CD4-positive, alpha-beta T cell treated with Interleukin-1 beta for 1 hour (primary cell): ENCODE measurements around the gene MED4.
A peak's percentile ranks its signal among the peaks of the same experiment; 100 is the strongest.
"Not testable (repeated sequence)": the region's sequence is repeated elsewhere in the genome, so short reads cannot be mapped to it uniquely, and the experiment has no call there.

Experiments used
- DNase-seq, 2 donors: peaks; one replicate each; pipeline ENCODE4 v3.0.0-alpha.2; 2020 to 2022

The MED4 gene

DNA sequence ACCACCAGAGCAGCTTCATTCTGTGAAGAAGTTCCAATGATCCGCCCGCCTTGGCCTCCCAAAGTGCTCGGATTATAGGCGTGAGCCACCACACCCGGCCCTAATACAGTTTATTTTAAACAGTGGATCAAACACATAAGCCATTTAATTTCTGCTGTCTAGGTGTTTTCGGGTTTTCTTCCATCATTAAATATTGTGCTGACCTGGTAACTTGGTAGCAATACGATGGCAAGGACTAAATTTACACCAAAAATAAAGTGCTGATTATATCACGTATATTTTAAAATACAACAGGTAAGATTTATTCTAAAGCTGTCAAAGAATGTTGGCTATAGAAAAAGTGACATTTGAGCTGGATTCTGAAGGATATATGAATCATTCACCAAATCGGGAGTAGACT, 1.3 kb downstream of the MED4 start:
- no peak for DNase-seq

DNA sequence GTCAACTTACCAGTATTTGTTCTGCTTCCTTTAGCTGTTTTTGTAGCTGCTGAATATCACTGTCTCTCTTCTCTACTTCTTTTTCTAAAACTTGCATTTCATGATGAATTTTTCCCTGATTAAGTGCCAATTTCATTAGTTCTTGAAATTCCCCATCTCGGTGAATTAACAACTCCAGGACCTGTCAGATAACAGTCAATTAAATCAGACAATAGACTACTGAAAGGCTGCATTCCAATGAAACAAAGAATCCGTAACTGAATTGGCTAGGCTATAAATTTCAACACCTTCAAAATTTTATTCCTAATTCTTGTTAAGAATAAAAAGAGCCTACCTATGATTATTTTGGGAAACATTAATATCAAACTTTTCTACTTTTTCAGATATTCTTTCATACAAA, 8.6 kb downstream of the MED4 start:
- DNase-seq, result no peak

DNA sequence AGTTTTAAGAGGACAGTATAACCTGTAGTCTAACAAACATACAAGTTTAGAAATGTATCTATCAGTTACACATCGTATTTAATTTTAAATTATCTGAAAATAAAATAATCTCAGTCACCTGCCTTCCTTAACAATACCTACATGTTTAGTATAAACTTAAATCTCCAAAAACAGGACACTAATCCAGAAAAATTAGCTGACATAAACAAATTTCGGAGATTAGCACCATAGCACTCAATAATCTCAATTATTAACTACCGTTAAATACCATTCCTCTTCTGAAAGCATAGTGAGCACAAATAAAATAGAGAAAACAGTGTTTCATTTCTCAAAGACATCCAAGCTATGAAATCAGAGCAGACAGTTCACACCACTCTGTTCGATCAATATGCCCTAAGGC, 13.2 kb downstream of the MED4 start:
- no peak for DNase-seq

DNA sequence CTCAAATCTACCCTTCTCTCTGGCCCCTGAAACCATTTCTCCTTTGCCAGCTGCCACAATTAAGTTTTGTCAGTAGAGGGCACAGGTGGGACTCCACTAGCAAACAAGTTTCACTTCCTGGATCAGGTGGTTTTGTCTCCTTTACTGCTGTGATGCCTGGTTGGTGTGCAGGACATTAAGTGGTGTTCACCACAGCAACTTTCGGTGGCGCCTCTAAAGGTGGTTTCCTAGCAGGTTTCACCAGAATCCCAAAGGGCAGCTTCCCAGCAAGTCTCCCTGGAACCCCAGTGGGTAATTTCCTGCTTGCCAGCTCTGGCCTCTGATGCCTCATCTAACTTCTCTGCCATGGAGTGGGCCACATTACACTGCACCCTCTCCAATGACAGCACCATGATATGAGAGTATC, 16.6 kb downstream of the MED4 start:
- peak; percentile 32 for DNase-seq

DNA sequence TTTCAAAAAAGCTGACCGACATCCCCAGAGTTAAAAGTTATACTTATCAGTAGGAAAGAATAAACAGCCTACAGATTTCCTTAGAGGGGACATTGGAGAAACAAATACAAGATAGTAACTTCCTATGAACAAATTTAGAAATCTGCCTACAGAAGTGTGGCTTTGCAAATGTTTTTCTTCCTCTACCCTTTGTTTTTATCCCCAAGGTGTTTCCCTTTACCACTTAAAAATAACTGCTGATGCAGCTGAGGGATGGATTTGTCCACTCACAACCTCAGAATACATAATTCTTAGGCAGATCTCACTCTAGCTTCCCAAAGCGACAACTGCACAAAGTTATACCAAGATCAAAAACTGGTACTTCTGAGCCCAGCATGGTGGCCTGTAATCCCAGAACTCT, 20.9 kb downstream of the MED4 start:
- no peak for DNase-seq

DNA sequence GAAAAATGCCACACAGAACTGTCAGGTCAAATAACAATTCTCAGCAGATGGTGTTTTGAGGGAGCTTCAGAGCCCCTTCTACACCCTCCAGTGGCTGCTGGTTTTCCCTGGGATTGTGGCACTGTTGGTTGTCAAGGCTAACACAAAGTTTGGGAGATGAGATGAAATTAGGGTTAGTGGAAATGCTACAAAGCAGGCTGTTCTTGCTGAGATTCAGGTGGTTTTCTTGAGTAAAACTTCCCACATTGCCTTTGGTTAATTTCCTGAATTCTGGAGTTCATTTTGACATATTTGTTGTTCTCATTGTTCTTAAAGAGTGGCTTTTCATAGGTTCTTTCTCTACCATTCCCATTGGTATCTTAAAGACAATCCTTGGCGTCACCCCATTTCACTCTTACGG, 22.1 kb downstream of the MED4 start:
- no peak for DNase-seq

DNA sequence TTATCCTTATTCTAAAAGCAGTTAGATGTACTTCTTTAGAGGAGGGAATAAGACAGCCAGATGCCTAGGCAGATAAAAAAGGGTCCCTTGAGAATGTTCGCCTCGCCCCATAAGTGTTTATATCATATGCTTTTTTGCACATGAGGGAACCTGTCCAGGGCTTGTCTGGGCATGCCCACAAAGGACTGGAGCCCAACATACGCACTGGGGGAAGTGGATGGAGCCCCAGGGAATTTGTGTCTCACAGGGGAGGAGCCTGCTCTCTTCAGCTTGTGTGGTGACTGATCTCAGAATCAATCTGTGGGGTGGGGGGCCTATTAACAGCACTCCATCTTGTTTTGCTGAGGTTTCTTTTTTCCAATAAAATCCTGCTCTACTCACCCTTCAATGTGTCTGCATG, 22.6 kb downstream of the MED4 start:
- no peak for DNase-seq

DNA sequence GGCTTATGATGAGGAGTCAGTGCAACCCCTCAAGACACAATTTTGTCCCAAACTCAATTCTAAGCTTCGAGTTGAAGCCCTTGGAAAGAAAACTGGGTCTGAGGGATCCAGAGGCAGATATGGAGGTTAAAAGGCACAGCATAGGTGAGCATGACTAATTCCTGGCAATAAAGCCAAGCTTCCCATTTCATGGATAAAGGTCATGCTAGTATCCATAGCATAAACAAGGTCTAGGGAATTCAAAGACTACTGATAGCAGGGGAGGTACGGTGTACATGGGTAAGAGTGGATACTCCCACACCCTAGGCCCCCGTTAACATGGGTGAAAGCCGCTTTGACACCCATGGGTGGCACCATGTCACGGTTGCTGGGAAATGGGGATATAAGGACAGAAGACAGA, 24.0 kb downstream of the MED4 start:
- no peak for DNase-seq

DNA sequence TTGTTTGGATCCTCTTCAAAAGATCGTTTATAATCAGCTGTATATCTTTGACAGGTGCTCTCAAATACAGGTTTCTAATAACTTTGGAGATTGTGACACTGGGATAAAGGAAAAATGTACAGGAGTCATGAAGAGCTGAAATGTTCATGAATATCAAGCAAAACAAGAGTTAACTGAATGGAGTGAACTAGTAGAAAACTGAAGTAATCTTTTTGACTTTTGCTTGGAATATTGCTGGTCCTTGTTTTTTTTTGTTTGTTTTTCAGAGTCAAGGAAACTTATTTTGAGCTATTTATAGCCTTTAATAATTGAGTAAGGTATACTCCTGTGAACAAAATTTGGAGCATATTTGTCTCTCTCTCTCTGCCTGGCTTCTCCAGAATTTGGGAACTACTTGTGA, 25.3 kb downstream of the MED4 start:
- DNase-seq, result no peak

DNA sequence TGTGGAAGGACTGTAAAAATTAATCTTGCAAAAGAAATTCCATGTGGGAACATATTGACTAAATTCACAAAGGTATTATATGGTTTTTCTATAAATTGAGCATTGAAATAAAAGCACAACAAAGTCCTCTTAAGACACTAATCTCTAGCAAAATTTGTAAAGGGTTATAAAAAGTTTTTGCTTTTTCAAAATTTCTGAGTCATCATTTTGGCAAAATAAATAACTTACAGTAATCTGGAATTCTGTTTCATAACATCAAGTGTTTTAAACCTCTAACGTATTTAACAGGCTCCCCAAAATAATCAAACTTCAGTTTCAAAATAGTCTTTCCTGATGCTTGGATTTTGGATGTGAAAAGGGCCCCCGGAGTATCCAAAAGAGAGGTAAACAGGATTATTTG, 26.0 kb downstream of the MED4 start:
- DNase-seq, result no peak

DNA sequence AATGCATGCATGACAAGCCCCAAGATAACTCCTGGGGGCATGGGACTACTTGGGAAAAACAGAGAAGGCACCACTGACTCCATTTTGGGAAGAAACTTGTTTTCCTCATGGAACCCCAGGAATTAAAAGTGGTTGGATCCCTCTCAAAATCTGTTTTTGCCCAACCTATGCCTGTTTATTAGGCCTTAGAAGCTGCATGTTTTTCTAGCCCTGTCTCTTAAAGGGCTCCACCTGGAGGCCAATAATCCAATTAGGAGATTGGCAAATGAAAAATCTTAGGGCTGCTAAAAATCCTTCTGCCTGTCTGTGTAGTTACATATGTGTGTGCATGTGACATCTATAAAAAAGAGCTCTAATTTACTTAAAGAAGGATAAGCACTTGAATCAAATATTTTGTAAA, 26.9 kb downstream of the MED4 start:
- DNase-seq, result peak in 1 of 2 donors; percentile 10

DNA sequence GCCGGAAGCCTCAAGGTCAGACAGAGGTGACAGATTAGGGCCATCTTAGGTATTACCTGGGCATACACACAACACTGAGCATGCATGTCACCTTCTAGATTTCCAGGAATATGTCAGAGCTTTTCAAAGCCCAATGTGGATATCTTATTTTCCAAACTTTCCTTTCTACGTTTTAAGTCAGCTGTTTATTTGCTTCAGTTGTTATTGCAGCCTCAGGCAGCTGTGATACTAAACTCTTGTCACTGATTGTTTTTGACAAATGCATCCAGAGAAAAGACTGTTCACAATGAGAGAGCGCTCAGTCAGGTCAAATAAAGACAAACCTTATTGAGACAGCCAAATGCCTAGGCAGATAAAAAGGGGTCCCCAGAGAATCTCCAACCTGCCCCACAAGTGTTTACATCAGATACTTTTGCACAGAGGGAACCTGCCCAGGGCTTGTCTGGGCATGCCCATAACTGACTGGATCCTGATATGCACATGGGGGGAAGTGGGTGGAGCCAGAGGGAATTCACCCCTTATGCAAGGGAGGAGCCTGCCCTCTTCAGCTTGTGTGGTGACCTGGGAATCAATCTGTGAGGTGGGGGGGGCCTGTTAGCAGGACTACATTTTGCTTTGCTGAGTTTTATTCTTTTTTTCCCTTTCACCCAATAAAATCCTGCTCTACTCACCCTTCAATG, 28.5 kb downstream of the MED4 start:
- DNase-seq, result peak in 1 of 2 donors; percentile 17

DNA sequence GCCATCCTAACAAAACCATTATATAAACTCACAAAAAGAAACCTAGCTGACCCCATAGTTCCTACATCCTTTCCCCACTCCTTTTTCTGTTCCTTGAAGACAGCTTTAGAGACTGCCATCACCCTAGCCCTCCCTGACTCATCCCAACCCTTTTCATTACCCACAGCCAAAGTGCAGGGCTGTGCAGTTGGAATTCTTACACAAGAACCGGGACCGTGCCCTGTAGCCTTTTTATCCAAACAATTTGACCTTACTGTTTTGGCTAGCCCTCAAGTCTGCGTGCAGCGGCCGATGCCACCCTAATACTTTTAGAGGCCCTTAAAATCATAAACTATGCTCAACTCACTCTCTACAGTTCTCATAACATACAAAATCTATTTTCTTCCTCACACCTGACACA, 35.0 kb downstream of the MED4 start:
- not testable (repeated sequence) for DNase-seq

DNA sequence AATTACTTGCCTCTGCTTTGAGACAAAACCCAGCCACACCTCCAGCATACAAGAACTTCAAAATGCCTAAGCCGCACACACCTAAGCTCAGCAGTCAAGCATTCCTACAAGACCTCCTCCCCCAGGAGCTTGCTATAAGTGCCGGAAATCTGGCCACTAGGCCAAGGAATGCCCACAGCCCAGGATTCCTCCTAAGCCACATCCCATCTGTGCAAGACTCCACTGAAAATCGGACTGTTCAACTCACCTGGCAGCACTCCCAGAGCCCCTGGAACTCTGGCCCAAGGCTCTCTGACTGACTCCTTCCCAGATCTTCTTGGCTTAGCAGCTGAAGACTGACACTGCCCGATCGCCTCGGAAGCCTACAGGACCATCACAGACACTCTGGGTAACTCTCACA, 36.4 kb downstream of the MED4 start:
- DNase-seq, result not testable (repeated sequence)

DNA sequence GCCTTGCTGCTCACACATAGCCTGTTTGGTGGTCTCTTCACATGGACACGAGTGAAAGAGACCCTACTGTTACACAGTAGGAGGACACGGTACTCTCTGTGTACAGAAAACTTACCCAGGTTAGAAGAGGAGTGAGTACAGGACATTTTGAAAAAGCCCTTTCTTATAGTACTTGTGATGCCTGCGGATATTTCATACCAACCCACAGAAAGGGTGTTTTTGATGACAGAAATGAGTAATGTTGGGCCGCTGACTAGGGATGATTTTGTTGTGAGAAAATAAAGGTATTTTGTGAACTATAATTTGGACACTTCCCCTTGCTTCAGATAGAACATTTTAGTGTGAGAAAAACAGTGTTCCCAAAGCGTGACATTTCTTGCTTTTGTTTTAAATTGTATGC, 39.2 kb downstream of the MED4 start:
- DNase-seq, result no peak

DNA sequence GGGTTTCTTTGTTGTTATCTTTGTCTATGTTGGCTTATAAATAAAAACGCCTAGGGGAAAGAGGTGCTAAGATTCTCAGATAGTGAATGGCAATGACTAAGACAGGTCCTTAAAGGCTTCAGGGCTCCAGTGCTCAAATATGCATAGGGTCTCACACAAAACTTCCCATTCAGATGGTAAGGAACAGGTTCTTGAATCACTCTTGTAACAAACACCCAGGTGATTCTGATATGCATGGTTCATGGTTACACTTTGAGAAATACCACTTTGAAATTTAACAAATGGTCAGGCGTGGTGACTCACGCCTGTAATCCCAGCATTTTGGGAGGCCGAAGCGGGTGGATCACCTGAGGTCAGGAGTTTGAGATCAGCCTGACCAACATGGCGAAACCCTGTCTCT, 40.3 kb downstream of the MED4 start:
- no peak for DNase-seq

DNA sequence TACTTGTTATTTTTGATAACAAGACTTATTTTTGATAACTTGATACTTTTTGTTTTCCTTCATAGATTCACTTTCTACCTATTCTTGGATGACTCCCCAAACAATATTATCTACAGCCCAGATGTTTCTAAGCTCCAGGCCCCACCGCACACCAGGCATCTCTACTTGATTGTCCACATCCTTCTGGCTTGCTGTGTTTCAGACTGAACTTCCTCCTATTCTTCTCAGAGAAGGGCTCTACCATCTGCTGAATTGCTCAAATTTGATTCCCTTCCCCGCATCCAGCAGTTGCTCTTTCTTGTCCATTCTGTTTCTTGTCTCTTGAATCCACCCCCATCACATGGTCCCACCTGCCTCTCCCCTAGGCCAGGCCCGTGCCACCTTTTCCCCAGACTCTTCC, 44.4 kb downstream of the MED4 start:
- no peak for DNase-seq

DNA sequence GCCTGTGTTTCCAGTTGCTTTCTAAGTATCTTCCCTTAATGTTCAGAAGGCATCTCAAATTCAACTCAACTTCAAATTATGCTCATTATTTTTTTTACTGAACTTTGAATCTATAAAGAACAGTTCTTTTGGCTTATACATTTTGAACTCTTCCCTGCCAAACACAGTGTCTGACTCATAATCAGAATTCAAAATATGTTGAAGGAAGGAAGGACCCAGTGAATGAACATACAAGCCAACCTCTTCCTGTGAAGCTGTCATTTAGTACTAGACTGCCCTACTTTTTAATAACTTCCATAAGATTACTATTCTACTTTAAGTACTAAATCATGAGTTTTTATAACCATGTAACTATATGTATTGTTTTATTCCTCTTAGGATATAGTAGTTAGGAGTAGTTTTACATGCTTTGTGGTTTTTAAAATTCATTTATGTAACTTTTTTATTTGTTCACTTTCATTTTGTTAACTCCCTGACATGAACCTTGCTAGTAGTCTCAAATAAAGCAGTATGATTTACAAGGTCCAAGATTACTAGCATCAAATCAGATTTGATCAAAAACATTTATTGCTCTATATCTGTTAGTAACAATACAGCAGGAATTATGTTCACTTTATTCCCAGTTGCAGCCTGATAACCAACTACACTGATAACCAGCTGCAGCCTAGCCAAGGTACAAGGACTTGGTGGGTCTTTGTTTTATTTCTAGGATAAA, 51.0 kb downstream of the MED4 start:
- no peak for DNase-seq

DNA sequence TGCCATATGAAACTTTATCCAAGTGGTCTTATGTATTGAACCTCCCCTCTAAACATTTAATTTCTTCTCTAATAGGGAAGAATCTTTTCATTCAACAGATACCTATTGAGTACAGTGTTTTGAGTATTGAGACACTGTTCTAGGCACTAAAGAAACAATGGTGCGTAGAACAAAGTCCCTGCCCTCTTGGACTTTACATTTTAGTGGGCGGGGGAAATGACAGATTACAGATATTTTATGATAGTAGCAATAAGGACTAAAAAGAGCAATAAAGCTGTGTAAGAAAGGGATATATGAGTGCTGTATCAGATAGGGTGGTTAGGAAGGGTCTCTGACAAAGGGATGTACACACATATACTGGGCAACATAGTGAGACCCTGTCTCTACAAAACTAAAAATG, 52.0 kb downstream of the MED4 start:
- DNase-seq, result no peak

DNA sequence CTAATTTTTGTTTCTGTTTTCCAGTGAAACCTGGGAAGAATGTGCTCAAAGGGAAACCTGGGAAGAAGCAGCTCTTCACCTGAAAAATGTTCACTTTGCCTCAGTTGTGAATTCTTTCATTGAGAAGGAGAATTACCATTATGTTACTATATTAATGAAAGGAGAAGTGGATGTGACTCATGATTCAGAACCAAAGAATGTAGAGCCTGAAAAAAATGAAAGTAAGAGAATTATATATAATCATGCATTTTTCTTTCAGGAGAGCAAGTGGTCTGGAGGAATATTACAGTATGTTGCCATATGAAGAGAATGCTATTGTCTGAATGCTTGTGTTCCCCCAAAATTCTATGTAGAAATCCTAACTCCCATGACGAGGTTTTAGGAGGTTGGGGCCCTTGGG, 54.0 kb downstream of the MED4 start:
- no peak for DNase-seq

DNA sequence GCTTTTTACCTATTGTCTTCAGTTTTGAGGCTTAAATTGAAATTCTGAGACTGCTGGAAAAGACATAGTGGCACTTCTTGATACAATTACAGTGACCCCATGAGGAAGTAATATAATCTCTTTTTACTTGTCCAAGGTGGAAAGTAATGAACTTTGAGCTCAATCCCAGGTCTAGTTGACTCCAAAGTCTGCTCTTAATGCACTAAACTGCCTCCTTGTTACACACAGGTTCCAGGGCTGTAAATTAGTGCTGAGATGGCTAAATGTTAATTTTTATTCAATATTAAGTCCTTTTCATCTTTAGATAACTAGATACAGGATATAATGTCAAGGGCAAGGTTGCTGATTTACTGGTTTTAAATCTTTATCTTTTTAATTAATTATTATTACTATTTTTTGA, 54.9 kb downstream of the MED4 start:
- DNase-seq, result no peak

DNA sequence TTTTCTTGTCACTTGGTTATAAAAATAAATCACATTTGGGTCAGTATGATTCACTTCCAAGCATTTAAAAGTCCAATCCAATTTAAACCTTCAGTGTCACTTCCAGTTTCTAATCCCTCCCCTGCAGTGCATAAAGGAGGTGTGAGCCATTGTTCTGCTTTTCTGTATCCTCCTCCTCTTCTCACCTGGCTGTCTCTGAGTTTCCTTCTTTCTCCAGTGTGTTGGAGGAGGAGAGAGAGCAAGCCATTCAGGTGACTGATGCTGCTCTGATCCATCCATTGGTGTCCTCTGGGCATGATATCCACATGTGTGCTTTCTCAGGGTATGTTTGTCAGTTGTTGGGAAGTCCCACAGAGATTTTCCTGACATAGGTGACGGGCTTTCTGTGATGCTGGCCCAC, 56.1 kb downstream of the MED4 start:
- DNase-seq, result no peak

DNA sequence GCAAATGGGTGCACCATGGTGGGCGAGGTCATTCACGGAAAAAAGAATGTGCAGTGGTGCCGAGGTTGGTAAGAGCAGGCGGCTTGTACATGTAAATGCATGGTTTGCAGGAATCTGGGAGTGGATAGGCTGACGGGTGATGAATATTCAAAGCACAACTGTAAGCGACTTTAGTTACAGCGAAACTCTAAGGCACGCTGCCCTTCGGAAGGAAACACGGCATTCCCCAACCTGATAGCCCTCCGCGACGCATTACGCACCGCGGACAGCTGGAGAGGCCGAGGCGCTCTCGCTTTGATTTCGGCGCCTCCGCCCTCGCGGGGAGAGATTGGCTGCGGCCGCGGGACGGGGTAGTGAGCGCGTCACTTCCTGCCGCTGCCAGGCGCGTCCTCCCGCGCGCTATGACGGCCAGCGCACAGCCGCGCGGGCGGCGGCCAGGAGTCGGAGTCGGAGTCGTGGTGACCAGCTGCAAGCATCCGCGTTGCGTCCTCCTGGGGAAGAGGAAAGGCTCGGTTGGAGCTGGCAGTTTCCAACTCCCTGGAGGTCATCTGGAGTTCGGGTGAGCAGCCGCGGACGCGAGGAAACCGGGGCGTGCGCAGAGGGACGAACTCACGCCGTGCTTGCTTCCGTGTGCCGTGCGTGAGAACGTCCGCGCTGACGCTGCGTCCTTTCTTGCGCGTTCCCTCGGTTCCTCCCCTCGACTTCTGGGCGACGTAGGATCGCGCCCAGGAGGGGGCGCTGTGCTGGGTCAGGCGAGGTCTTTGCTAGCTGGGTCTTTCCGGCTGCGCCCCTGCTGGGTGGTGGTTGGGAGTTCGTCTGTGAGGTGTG, 57.3 kb downstream of the MED4 start, which contains the start of gene NUDT15:
NUDT15 (plus strand) TSS at position 381 of the 828 bp plus-strand sequence; CDS start at position 402, 21 bp downstream.
- DNase-seq, result peak; percentile 94 to 96

DNA sequence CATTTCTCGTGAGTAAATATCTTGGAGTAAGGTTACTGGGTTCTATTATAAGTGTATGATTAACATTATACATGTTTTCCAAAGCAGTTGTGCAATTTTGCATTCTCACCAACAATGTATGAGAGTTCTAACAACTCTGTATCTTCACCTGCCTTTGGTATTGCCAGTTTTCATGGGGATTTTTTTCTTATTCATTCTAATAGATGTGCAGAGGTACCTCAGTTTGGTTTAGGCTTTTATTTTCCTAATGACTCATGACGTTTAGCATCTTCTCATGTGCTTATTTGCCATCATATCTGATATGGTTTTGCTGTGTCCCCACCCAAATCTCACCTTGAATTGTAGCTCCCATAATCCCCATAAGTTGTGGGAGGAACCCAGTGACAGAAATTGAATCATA, 65.0 kb downstream of the MED4 start:
- DNase-seq, result no peak
